ENCODE results near the gene ABRACL.

DNA sequence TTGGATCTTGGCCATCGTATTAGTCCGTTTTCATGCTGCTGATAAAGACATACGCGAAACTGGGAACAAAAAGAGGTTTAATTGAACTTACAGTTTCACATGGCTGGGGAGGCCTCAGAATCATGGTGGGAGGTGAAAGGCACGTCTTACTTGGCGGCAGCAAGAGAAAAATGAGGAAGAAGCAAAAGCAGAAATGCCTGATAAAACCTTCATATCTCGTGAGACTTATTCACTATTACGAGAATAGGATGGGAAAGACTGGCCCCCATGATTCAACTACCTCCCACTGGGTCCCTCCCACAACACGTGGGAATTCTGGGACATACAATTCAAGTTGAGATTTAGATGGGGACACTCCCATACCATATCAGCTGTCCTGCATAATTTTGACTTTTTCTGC, 20.4 kb upstream of the ABRACL start:
- TF ChIP-seq, protein P1, sequence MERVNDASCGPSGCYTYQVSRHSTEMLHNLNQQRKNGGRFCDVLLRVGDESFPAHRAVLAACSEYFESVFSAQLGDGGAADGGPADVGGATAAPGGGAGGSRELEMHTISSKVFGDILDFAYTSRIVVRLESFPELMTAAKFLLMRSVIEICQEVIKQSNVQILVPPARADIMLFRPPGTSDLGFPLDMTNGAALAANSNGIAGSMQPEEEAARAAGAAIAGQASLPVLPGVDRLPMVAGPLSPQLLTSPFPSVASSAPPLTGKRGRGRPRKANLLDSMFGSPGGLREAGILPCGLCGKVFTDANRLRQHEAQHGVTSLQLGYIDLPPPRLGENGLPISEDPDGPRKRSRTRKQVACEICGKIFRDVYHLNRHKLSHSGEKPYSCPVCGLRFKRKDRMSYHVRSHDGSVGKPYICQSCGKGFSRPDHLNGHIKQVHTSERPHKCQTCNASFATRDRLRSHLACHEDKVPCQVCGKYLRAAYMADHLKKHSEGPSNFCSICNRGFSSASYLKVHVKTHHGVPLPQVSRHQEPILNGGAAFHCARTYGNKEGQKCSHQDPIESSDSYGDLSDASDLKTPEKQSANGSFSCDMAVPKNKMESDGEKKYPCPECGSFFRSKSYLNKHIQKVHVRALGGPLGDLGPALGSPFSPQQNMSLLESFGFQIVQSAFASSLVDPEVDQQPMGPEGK (CRISPR knock-in tag; IDR thresholded peaks at IDR 0.05; ENCODE audit: borderline replicate concordance), result no peak
- TF ChIP-seq ZFP3 (CRISPR knock-in tag; IDR thresholded peaks at IDR 0.05) (no peak), TCF4 (CRISPR knock-in tag; IDR thresholded peaks at IDR 0.05; ENCODE audit: borderline replicate concordance) (no peak), ZNF70 (CRISPR knock-in tag; IDR thresholded peaks at IDR 0.05) (no peak), ESRRG (CRISPR knock-in tag; IDR thresholded peaks at IDR 0.05) (no peak)
